HG02759 (cell line): ENCODE results near the gene ZNF784.

Source experiments
- ATAC-seq: cut with Tn5 transposase; IDR thresholded peaks from one replicate; pipeline ENCODE4 v1.9.1; 2021; ENCODE audit warnings: mild to moderate bottlenecking, moderate library complexity; ENCODE audit not compliant: unreplicated experiment

The ZNF784 gene

GRCh38 chr19:55605637-55606470, 18.5 kb downstream of the ZNF784 start, which contains the start of gene ZNF865:
Gene ZNF865, plus strand, starts transcription at chr19:55605647. Its CDS starts 7,972 bp downstream, at chr19:55613619.
- ATAC-seq: peak; percentile 28

GRCh38 chr19:55605207-55605636, 19.1 kb downstream of the ZNF784 start:
- ATAC-seq: peak; percentile 78

- no peak for ATAC-seq
These were observed 20.6 kb downstream of the ZNF784 start for GRCh38 chr19:55603581-55604292.

GRCh38 chr19:55603115-55603514, 21.3 kb downstream of the ZNF784 start:
- ATAC-seq: no peak

GRCh38 chr19:55602104-55603001, 22.0 kb downstream of the ZNF784 start:
- no peak for ATAC-seq

- ATAC-seq: no peak
These were observed 23.3 kb downstream of the ZNF784 start for GRCh38 chr19:55601084-55601483.

- no peak for ATAC-seq
These were observed 23.7 kb downstream of the ZNF784 start for GRCh38 chr19:55600662-55601028.

- ATAC-seq: peak; percentile 50
These were observed 24.3 kb downstream of the ZNF784 start, which contains the start of gene ZNF524 for GRCh38 chr19:55599842-55600661. Gene ZNF524, plus strand, starts transcription at chr19:55600288. Its CDS starts 1,825 bp downstream, at chr19:55602113.

- ATAC-seq: peak; percentile 55
These were observed 24.9 kb downstream of the ZNF784 start, which contains the start of gene FIZ1 for GRCh38 chr19:55599468-55599841. Gene FIZ1, minus strand, starts transcription at chr19:55599517. Its CDS starts 1,652 bp downstream, at chr19:55597865.

GRCh38 chr19:55598719-55599467, 25.5 kb downstream of the ZNF784 start:
- peak; percentile 54 for ATAC-seq

GRCh38 chr19:55598034-55598433, 26.3 kb downstream of the ZNF784 start:
- no peak for ATAC-seq

- ATAC-seq: no peak
These were observed 26.9 kb downstream of the ZNF784 start for GRCh38 chr19:55597501-55597921.

- no peak for ATAC-seq
These were observed 28.1 kb downstream of the ZNF784 start for GRCh38 chr19:55596304-55596703.

- ATAC-seq: no peak
These were observed 29.3 kb downstream of the ZNF784 start for GRCh38 chr19:55594996-55595545.

- ATAC-seq: no peak
These were observed 31.1 kb downstream of the ZNF784 start for GRCh38 chr19:55593096-55593772.

- no peak for ATAC-seq
These were observed 31.8 kb downstream of the ZNF784 start for GRCh38 chr19:55592391-55593090.

GRCh38 chr19:55591555-55591954, 32.8 kb downstream of the ZNF784 start:
- ATAC-seq: no peak

GRCh38 chr19:55590617-55591016, 33.7 kb downstream of the ZNF784 start:
- ATAC-seq: no peak
